AML-193 (cell line): ENCODE data around the gene BTBD18.
"Not testable (repeated sequence)": the region's sequence is repeated elsewhere in the genome, so short reads cannot be mapped to it uniquely, and the experiment has no call there.

Experiments used
- DNase-seq, 2 experiments: peaks; one replicate each; lab custom pipeline; 2025; lab: John Stamatoyannopoulos, UW

BTBD18 gene

DNA sequence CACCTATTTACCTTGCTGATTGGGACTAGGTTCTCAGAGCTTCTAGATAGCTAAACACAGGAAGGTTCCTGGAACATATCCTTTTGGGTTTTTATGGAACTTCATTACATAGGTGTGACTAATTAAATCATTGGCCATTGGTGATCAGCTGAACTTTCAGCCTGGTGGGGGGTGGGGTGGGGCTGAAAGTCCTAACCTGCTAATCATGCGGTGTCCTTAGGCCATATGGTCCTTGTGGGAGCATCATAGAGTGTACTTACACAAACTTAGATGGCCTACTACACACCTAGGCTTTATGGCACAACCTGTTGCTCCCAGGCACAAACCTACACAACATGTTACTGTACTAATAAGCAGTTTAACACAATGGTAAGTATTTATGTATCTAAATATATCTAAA, 19.0 kb downstream of the BTBD18 start:
- no peak for DNase-seq

DNA sequence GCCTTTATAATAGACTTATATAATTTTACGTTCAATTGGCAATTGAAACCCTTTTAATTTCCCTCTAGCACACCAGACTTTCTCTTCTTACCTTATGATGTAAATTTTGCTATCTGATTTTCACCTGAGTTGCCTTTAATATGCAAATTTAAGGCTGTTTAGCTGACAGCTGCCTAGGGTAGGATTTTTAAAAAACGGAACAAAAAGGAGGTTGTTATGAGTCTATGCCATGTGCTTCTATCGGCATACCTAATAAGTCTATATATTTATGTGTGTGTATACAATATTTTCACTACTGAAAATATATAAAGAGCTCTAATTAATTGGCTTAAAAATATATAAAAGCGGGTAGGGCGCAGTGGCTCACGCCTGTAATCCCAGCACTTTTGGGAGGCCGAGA, 22.1 kb downstream of the BTBD18 start:
- no peak for DNase-seq

DNA sequence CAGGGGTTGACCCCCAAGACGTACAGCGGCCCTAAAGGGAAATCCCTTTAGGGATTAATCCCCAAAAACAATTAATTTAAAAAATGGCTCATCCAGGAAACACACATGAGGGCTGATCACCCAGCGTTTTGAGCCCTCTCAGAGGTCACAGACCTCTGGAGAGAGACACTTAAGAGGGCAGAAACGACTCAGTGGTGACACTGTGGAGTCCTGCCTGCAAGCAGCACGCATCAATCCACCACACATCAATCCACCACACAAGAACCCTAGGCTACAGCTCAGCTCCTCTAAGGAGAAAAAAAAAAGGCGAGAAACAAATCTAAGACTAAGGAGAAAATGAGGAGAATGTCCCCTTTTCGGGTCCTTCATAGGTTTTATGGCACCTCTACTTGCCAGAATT, 22.8 kb downstream of the BTBD18 start:
- DNase-seq: no peak

DNA sequence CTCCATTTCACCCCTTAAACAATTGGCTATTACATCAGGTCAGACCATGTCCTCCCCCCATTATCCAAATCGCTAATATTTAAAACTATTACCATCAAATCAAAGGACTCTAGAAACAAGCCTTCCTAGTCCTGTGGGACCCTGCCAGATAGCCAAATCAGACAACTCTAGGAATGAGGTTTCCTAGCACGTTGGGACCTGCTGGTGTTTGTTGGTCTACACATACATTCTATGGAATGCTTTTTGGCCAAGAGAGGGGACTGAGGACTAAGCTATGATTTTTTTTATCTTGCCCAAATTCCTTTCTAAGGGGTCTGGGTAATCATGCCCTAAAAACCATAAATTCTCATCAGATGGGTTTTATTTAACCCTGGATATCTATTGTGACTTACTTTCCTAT, 24.4 kb downstream of the BTBD18 start:
- no peak for DNase-seq

DNA sequence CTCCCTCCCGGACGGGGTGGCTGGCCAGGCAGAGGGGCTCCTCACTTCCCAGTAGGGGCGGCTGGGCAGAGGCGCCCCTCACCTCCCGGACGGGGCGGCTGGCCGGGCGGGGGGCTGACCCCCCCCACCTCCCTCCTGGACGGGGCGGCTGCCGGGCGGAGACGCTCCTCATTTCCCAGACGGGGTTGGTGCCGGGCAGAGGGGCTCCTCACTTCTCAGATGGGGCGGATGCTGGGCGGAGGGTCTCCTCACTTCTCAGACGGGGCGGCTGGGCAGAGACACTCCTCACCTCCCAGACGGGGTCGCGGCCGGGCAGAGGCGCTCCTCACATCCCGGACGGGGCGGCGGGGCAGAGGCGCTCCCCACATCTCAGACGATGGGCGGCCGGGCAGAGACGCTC, 34.9 kb downstream of the BTBD18 start:
- DNase-seq: not testable (repeated sequence)

DNA sequence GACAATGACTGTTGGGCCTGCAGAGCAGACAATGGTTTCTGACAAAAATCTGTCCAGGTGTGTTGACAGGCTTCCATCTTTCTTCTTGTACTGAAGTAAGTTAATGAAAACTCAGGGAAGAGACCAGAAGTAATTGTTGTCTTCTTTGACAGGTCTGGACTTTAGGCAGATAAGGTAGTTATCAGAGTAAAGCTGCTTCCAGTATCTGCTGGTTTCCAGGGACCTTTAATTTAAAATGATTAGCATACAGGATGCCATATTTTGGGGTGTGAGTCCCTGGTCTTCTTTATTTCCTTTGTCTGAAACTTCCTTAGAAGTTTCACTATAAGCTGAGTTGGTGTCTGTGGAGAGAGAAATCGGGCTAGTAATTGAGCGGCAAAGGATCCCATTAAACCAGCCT, 37.8 kb downstream of the BTBD18 start:
- no peak for DNase-seq

DNA sequence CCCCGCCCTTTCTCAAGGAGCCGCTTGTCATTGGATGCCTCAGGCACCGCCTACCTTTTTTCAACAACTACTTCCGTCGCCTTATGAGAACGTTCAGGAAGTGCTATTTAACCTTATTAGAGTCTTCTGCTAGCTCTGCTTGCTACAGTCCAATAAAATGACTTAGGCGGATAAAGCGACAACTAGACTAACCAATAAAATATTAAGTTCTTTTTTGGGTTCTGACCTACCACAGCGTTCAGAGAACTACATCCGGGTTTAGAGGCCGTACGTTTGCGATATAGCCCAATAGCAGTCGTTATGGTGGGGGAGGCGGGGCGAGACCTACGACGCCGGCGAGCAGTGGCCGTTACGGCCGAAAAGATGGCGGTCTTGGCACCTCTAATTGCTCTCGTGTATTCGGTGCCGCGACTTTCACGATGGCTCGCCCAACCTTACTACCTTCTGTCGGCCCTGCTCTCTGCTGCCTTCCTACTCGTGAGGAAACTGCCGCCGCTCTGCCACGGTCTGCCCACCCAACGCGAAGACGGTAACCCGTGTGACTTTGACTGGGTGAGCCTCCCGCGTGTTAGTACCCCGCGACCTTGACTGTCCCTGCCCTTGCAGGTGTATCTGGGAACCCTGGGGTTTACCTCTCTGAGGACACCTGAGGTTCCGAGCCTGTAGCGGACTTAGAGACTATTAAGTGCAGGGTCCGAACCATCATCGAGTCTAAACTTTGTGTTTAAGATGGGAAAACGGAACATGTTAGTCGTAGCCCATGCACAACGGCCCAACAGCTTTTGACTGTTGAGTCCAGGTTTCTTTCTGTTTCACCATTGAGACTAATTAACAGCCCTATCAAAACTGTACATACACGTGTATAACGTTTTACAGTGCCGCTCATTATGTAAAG, 39.1 kb downstream of the BTBD18 start, which contains the start of gene TMX2:
TSS of gene TMX2 (plus strand) at position 338 of the 895 bp plus-strand sequence. CDS start at position 364, 26 bp downstream.
- DNase-seq: peak; percentile 99 to 100

DNA sequence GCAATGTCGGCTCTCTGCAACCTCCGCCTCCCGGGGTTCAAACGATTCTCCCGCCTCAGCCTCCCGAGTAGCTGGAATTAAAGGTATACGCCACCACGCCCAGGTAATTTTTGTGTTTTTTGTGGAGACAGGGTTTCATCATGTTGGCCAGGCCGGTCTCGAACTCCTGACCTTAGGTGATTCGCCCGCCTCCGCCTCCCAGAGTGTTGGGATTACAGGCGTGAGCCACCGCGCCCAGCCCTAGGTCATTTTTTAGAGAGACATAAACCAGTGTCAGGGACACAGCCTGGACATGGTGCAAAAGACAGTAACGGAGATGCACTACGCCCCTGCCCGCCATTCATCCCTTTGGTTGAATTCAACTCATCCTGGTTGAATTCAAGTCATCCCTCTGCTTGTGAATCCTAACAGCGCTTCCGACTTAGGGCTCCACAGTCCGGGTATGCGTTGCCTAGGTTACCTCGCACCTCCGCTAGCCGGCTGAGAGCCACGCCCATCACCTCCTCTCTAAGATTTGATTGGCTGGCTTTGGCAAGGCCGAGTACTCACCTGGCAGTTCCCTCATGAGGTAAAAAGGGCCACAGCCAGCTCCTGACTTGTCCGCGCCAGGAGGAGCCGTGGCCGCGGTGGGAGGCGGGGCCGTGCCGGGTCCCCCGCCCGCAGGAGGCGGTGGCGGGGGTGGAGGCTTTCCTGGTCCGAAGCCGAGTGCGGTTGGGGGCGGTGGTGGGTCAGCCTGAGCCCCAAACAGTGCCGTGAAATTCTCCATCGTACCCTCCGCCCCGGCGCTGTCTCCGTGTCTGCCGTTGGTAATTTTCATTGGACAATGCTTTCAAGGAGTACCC, 40.0 kb downstream of the BTBD18 start, which contains the start of gene MED19:
TSS of gene MED19 (minus strand) at position 802 of the 842 bp plus-strand sequence. CDS start at position 766, 36 bp downstream.
- peak; percentile 45 to 64 for DNase-seq

DNA sequence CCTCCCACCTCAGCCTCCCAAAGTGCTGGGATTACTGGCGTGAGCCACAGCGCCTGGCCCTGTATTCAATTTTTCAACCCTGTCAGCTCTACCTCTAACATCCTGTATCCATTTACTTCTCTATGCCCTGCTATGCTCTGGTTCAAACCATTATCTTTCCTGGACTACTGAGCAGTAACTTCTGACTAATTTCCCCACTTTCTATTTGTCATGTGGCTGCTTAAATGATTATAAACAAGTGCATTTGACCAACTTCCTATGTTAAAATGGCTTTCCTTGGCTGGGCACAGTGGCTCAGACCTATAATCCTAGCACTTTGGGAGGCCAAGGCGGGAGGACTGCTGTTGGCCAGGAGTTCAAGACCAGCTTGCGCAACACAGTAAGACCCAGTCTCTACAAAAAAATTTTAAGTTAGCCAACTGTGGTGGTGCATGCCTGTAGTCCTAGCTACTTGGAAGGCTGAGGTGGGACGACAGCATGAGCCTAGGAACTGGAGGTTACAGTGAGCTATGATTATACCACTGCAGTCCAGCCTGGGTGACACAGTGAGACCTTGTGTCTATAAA, 41.7 kb downstream of the BTBD18 start:
- no peak for DNase-seq

DNA sequence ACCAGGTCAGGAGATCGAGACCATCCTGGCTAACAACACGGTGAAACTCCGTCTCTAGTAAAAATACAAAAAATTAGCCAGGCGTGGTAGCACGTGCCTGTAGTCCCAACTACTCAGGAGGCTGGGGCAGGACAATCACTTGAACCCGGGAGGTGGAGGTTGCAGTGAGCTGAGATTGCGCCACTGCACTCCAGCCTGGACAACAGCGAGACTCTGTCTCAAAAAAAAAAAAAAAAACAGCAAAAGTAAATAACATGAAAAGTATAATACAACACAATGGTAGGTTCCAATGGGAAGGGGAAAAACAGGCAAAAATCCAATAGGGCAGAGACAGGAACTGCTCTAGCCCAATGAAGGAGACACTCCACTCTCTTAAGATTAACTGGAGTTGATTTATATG, 46.2 kb downstream of the BTBD18 start:
- DNase-seq: not testable (repeated sequence)

DNA sequence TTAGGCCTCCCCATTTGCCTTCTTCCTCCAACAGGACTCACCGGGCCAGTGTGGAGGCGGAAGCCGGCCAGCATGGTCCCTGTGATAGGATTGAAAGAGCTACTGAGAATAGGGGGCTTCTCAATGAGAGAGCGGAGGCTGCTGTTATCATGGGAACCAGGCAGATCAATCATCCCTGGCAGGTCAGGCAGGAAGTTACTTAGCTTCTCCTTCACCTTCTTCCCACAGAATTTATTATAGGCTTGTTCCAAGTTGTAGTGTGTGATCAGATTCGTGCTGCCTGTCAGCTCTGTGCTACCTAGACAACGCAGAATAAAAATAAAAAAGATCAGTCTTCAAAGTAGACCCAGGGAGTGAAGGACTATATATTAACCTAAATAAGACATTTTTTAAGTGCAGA, 46.7 kb downstream of the BTBD18 start:
- DNase-seq: no peak

DNA sequence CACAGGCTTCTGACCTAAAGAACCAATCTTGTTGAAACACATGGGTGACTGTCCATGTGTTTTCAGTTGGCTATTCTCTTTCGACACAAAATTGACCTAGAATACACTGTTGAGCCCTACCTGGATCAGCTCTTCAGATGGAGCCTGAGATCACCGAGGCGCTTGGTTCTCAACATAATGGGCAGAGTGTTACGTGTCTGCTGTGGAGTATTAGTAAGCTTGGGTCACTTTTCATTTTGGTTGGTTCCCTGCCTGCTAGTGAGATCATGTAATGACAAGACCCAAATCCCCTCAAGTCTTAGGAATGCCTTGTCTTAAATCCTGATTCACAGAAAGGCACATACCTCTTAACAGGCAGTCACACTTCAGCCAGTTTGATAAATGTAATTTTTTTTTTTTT, 48.3 kb downstream of the BTBD18 start:
- no peak for DNase-seq

DNA sequence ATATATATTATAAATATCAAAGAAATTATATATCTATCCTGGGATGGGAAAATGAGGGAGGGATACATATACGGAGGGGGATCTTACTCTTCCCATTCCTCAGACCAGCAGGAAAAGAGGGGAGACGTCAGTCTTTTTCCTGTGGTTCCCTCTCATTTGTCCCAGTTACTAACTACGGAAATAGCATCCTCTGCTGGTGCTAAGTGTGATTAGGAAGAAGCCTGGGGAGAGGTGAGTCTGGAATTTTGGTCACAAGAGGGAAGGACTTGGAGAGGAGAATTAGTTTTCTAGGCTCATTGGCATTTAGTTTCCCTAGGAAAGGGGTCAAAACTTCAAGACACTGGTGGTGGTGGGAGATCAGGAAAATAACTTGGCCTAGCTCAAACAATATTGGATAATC, 51.2 kb downstream of the BTBD18 start:
- DNase-seq: no peak

DNA sequence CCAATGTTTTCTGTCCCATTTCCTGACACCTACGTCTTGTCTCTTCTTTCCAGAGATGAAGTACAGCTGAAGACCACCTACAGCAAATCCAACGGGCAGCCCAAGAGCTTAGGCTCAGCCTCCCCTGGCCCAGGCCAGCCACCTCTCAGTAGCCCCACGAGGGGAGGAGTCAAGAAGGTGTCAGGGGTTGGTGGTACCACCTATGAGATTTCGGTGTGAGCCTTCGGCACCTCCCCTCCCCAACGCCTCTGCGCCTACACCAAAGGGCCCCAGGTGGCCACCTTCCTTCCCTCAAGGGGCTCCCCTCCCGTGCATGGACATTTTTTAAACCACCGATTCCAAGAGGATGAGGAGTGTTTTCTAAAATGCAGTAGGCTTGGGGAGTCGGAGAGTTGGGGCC, 51.8 kb downstream of the BTBD18 start:
- no peak for DNase-seq

DNA sequence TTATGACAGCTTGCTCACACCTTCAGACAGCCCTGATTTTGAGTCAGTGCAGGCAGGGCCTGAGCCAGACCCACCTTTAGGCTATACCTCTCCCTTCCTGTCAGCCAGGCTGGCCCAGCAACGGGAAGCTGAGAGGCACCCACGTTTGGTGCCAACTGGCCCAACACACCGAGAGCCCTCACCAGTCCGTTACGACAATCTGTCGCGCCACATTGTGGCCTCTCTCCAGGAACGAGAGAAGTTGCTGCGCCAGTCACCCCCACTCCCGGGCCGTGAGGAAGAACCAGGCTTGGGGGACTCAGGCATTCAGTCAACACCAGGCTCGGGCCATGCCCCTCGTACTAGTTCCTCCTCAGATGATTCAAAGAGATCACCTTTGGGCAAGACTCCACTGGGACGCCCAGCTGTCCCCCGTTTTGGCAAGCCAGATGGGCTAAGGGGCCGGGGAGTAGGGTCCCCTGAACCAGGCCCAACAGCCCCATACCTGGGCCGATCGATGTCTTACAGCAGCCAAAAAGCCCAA, 52.7 kb downstream of the BTBD18 start:
- DNase-seq: no peak
